Calu3 (cell line): ENCODE measurements around the gene ELP2. TPM values are rescaled to one million over a fixed set of nuclear protein-coding genes. Genes with fewer than 3 reads are reported as not detected.

Experiments
- BruUV-seq: library from RNA; stranded (reverse); fragments of 400-500 nt; replicated peaks from 2 replicates; lab custom pipeline; 2021; lab: Mats Ljungman, UMichigan
- CTCF ChIA-PET: fragments of 300-600 bp; sonication (Branson Sonifier 250); formaldehyde crosslinking; loops from one replicate; lab custom pipeline; 2022; ENCODE audit warnings: antibody characterized with exemption; lab: Charles Lee
- DNase-seq: peaks from one replicate; pipeline ENCODE4 v3.0.0; 2022
- H3K27ac Mint-ChIP-seq: one replicate; pipeline ENCODE4 v1.8.0; 2022; ENCODE audit warnings: mixed read lengths; ENCODE audit not compliant: unreplicated experiment
- H3K27me3 Mint-ChIP-seq: one replicate; pipeline ENCODE4 v1.8.0; 2022; ENCODE audit warnings: mixed read lengths; ENCODE audit not compliant: unreplicated experiment
- H3K36me3 Mint-ChIP-seq: one replicate; pipeline ENCODE4 v1.8.0; 2022; ENCODE audit warnings: mild to moderate bottlenecking, moderate library complexity, mixed read lengths; ENCODE audit not compliant: insufficient read depth, unreplicated experiment
- H3K4me1 Mint-ChIP-seq: one replicate; pipeline ENCODE4 v1.8.0; 2022; ENCODE audit warnings: mild to moderate bottlenecking, low read depth, mixed read lengths; ENCODE audit not compliant: unreplicated experiment
- H3K4me3 Mint-ChIP-seq: one replicate; pipeline ENCODE4 v1.8.0; 2022; ENCODE audit warnings: mild to moderate bottlenecking, low read depth, moderate library complexity, mixed read lengths; ENCODE audit not compliant: unreplicated experiment
- H3K9me3 Mint-ChIP-seq: one replicate; pipeline ENCODE4 v1.8.0; 2022; ENCODE audit warnings: low read depth, mixed read lengths; ENCODE audit not compliant: unreplicated experiment
- intact Hi-C: fragments of 100-400 bp; cut with micrococcal nuclease; formaldehyde crosslinking; loops from one replicate; pipeline ENCODE4 v1.10.0; 2022; ENCODE audit not compliant: unreplicated experiment
- total RNA-seq: library from RNA; stranded (reverse); gene quantifications from 2 replicates; pipeline ENCODE4 v1.2.3, GENCODE V29; 2022
- TF ChIP-seq, protein P1 (sequence below): fragments of 200-600 bp; IDR thresholded peaks from one replicate; pipeline ENCODE4 v1.8.0; 2022; ENCODE audit warnings: antibody characterized with exemption; ENCODE audit not compliant: unreplicated experiment

Gene ELP2
- total RNA-seq, 1 experiment from 2014 or later: 82.2 TPM

DNA sequence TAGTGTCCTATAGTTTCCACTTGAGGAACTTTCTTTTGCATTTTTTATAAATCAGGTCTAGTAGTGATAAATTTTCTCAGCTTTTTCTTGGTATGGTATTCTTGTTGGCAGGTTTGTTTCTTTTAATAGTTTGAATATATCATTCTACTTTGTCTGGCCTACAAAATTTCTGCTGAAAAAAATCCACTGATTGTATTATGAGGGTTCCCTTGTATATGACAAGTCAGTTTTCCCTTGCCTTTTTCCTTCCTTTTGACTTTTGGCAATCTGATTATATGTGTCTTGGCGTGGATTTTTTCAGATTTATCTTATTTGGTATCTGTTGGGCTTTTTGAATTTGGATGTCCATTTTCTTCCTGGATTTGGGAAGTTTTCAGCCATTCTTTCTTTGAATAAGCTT lies 99.5 kb downstream of the ELP2 start:
- BruUV-seq: no TSS peak
- Mint-ChIP-seq H3K27me3 (no peaks in the 10 kb centered on the region), H3K4me3 (no peak overlapping the region), H3K27ac (no peak overlapping the region), H3K4me1 (no peaks in the 10 kb centered on the region), H3K9me3 (no peaks in the 10 kb centered on the region), H3K36me3 (peaks cover 38% of the 10 kb centered on the region)
- TF ChIP-seq, protein P1, sequence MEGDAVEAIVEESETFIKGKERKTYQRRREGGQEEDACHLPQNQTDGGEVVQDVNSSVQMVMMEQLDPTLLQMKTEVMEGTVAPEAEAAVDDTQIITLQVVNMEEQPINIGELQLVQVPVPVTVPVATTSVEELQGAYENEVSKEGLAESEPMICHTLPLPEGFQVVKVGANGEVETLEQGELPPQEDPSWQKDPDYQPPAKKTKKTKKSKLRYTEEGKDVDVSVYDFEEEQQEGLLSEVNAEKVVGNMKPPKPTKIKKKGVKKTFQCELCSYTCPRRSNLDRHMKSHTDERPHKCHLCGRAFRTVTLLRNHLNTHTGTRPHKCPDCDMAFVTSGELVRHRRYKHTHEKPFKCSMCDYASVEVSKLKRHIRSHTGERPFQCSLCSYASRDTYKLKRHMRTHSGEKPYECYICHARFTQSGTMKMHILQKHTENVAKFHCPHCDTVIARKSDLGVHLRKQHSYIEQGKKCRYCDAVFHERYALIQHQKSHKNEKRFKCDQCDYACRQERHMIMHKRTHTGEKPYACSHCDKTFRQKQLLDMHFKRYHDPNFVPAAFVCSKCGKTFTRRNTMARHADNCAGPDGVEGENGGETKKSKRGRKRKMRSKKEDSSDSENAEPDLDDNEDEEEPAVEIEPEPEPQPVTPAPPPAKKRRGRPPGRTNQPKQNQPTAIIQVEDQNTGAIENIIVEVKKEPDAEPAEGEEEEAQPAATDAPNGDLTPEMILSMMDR: no peak
- no peak for DNase-seq
- intact Hi-C loops: no loop called here
- CTCF ChIA-PET: no interaction called here

Other genes starting within 250 kb of the ELP2 start
- gene RPRD1A, start 62.3 kb upstream of the ELP2 start, total RNA-seq: 68.8 and 72.6 TPM in 2 replicates
- gene SLC39A6, start 559 bp upstream of the ELP2 start, total RNA-seq: 54.4 and 62.9 TPM in 2 replicates
- 24.5 and 25.7 TPM in 2 replicates for gene MOCOS, start 57.6 kb downstream of the ELP2 start, total RNA-seq
- gene FHOD3, start 167.8 kb downstream of the ELP2 start, total RNA-seq: 1.4 and 2.9 TPM in 2 replicates